Activated naive CD8-positive, alpha-beta T cell treated with anti-CD3 and anti-CD28 coated beads, Interleukin-2, amount 10 ng/mL, durations not matched to agents 7 days and 5 days (primary cell): Measurements from ENCODE around the gene DOCK3. TPM values are rescaled to one million over a fixed set of nuclear protein-coding genes. Genes with fewer than 3 reads are reported as not detected.

Experiments
- ATAC-seq: fragments of 150-1000 bp; cut with Tn5 transposase; one replicate; pipeline ENCODE4 v1.10.0; 2021; ENCODE audit warnings: low read depth, moderate library complexity
- POLR2A ChIA-PET: fragments of 350-600 bp; sonication (Branson Sonifier 250); formaldehyde crosslinking; loops from one replicate; lab custom pipeline; 2021; ENCODE audit warnings: antibody characterized with exemption; lab: Charles Lee
- DNase-seq: peaks from one replicate; pipeline ENCODE4 v3.0.0; 2021
- H3K27ac Mint-ChIP-seq: one replicate; pipeline ENCODE4 v1.8.0; 2022; ENCODE audit warnings: mild to moderate bottlenecking, mixed read lengths
- H3K27me3 Mint-ChIP-seq: one replicate; pipeline ENCODE4 v1.8.0; 2022; ENCODE audit warnings: mild to moderate bottlenecking, moderate library complexity, mixed read lengths
- H3K36me3 Mint-ChIP-seq: one replicate; pipeline ENCODE4 v1.8.0; 2021; ENCODE audit warnings: mild to moderate bottlenecking, mixed read lengths
- H3K4me1 Mint-ChIP-seq: one replicate; pipeline ENCODE4 v1.8.0; 2021; ENCODE audit warnings: mixed read lengths
- H3K4me3 Mint-ChIP-seq: one replicate; pipeline ENCODE4 v1.8.0; 2022; ENCODE audit warnings: mild to moderate bottlenecking, moderate library complexity, mixed read lengths
- H3K9me3 Mint-ChIP-seq: one replicate; pipeline ENCODE4 v1.8.0; 2021; ENCODE audit warnings: mixed read lengths
- total RNA-seq, 2 experiments: library from RNA; stranded (reverse); gene quantifications; one replicate each; pipeline ENCODE4 v1.2.3, GENCODE V29; 2021

Gene DOCK3
- total RNA-seq, 2 experiments from 2014 or later, result 3.3 to 3.4 TPM

- ATAC-seq, result no peak
- DNase-seq, result no peak
- Mint-ChIP-seq H3K4me1 (peaks cover 51% of the 10 kb centered on the region), H3K4me3 (peak overlapping the region; percentile 53), H3K27ac (no peak overlapping the region), H3K9me3 (no peaks in the 10 kb centered on the region), H3K27me3 (no peaks in the 10 kb centered on the region), H3K36me3 (peaks cover 38% of the 10 kb centered on the region)
- POLR2A ChIA-PET, result interaction anchor here (0.9 to 1.1 kb wide), 2 partner anchors 9 to 21 kb away, joined by 3 to 4 read pairs; no protein-coding TSS in a partner anchor
Observed at GRCh38 chr3:50637011-50637410, 37.7 kb upstream of the DOCK3 start.

GRCh38 chr3:50637945-50638344 lies 36.8 kb upstream of the DOCK3 start:
- no peak for ATAC-seq
- no peak for DNase-seq
- H3K27ac Mint-ChIP-seq, result peak overlapping the region; percentile 82
- POLR2A ChIA-PET, result no interaction called here
- H3K4me1 Mint-ChIP-seq, result peaks cover 41% of the 10 kb centered on the region
- H3K27me3 Mint-ChIP-seq, result no peaks in the 10 kb centered on the region
- no peaks in the 10 kb centered on the region for H3K9me3 Mint-ChIP-seq
- peak overlapping the region; percentile 53 for H3K4me3 Mint-ChIP-seq
- peaks cover 38% of the 10 kb centered on the region for H3K36me3 Mint-ChIP-seq

- DNase-seq, result no peak
- Mint-ChIP-seq H3K9me3 (no peaks in the 10 kb centered on the region), H3K27me3 (no peaks in the 10 kb centered on the region), H3K27ac (peak overlapping the region; percentile 39), H3K36me3 (peaks cover 40% of the 10 kb centered on the region), H3K4me3 (no peak overlapping the region), H3K4me1 (peaks cover 31% of the 10 kb centered on the region)
- POLR2A ChIA-PET, result interaction anchor here (1.2 kb wide), 1 partner anchor 23 kb away, joined by 3 read pairs; the partner anchor contains the start of gene MAPKAPK3
- no peak for ATAC-seq
Observed at GRCh38 chr3:50639055-50639494, 35.7 kb upstream of the DOCK3 start.

GRCh38 chr3:50642382-50642781 lies 32.3 kb upstream of the DOCK3 start:
- H3K27me3 Mint-ChIP-seq, result no peaks in the 10 kb centered on the region
- no peak for ATAC-seq
- no peak overlapping the region for H3K27ac Mint-ChIP-seq
- H3K4me3 Mint-ChIP-seq, result no peak overlapping the region
- POLR2A ChIA-PET, result no interaction called here
- H3K9me3 Mint-ChIP-seq, result no peaks in the 10 kb centered on the region
- peaks cover 12% of the 10 kb centered on the region for H3K4me1 Mint-ChIP-seq
- DNase-seq, result no peak
- peaks cover 33% of the 10 kb centered on the region for H3K36me3 Mint-ChIP-seq

GRCh38 chr3:50644561-50644960 lies 30.2 kb upstream of the DOCK3 start:
- peaks cover 4% of the 10 kb centered on the region for H3K4me1 Mint-ChIP-seq
- POLR2A ChIA-PET, result no interaction called here
- no peaks in the 10 kb centered on the region for H3K27me3 Mint-ChIP-seq
- no peak overlapping the region for H3K4me3 Mint-ChIP-seq
- H3K36me3 Mint-ChIP-seq, result peaks cover 34% of the 10 kb centered on the region
- DNase-seq (no peak), ATAC-seq (no peak)
- no peak overlapping the region for H3K27ac Mint-ChIP-seq
- H3K9me3 Mint-ChIP-seq, result no peaks in the 10 kb centered on the region

GRCh38 chr3:50645378-50645777 lies 29.3 kb upstream of the DOCK3 start:
- H3K27me3 Mint-ChIP-seq, result no peaks in the 10 kb centered on the region
- ATAC-seq (no peak), DNase-seq (no peak)
- peaks cover 6% of the 10 kb centered on the region for H3K4me1 Mint-ChIP-seq
- POLR2A ChIA-PET, result interaction anchor here (1.4 kb wide), 1 partner anchor 10 kb away, joined by 3 read pairs; no protein-coding TSS in a partner anchor
- H3K9me3 Mint-ChIP-seq, result no peaks in the 10 kb centered on the region
- no peak overlapping the region for H3K27ac Mint-ChIP-seq
- H3K36me3 Mint-ChIP-seq, result peaks cover 34% of the 10 kb centered on the region
- no peak overlapping the region for H3K4me3 Mint-ChIP-seq

- no peak for ATAC-seq
- H3K4me3 Mint-ChIP-seq, result no peak overlapping the region
- no peaks in the 10 kb centered on the region for H3K9me3 Mint-ChIP-seq
- DNase-seq, result no peak
- POLR2A ChIA-PET, result interaction anchor here (0.7 kb wide), 1 partner anchor 56 kb away, joined by 3 read pairs; no protein-coding TSS in a partner anchor
- no peaks in the 10 kb centered on the region for H3K27me3 Mint-ChIP-seq
- peaks cover 13% of the 10 kb centered on the region for H3K4me1 Mint-ChIP-seq
- H3K27ac Mint-ChIP-seq, result no peak overlapping the region
- H3K36me3 Mint-ChIP-seq, result peaks cover 24% of the 10 kb centered on the region
Observed at GRCh38 chr3:50648313-50648712, 26.4 kb upstream of the DOCK3 start.

- H3K4me1 Mint-ChIP-seq, result peaks cover 14% of the 10 kb centered on the region
- no peak overlapping the region for H3K4me3 Mint-ChIP-seq
- ATAC-seq, result no peak
- no peak for DNase-seq
- peaks cover 18% of the 10 kb centered on the region for H3K36me3 Mint-ChIP-seq
- no peaks in the 10 kb centered on the region for H3K9me3 Mint-ChIP-seq
- POLR2A ChIA-PET, result interaction anchor here (1.0 to 1.6 kb wide), 4 partner anchors 15 to 77 kb away, joined by 3 to 4 read pairs (median 4); no protein-coding TSS in a partner anchor
- H3K27me3 Mint-ChIP-seq, result no peaks in the 10 kb centered on the region
- no peak overlapping the region for H3K27ac Mint-ChIP-seq
Observed at GRCh38 chr3:50648944-50649343, 25.8 kb upstream of the DOCK3 start.

GRCh38 chr3:50649451-50649931 lies 25.2 kb upstream of the DOCK3 start:
- peaks cover 17% of the 10 kb centered on the region for H3K36me3 Mint-ChIP-seq
- peaks cover 14% of the 10 kb centered on the region for H3K4me1 Mint-ChIP-seq
- no peak overlapping the region for H3K4me3 Mint-ChIP-seq
- ATAC-seq (no peak), DNase-seq (no peak)
- no peaks in the 10 kb centered on the region for H3K9me3 Mint-ChIP-seq
- no peaks in the 10 kb centered on the region for H3K27me3 Mint-ChIP-seq
- POLR2A ChIA-PET, result interaction anchor here (1.0 to 1.6 kb wide), 5 partner anchors 16 to 77 kb away, joined by 3 to 4 read pairs (median 3); partner anchors contain the start of gene CISH
- H3K27ac Mint-ChIP-seq, result no peak overlapping the region

GRCh38 chr3:50650018-50650417 lies 24.7 kb upstream of the DOCK3 start:
- no peak for ATAC-seq
- H3K4me1 Mint-ChIP-seq, result peaks cover 18% of the 10 kb centered on the region
- H3K4me3 Mint-ChIP-seq, result no peak overlapping the region
- no peak for DNase-seq
- peaks cover 14% of the 10 kb centered on the region for H3K36me3 Mint-ChIP-seq
- H3K9me3 Mint-ChIP-seq, result no peaks in the 10 kb centered on the region
- no peaks in the 10 kb centered on the region for H3K27me3 Mint-ChIP-seq
- H3K27ac Mint-ChIP-seq, result no peak overlapping the region
- POLR2A ChIA-PET, result interaction anchor here (1.1 to 1.6 kb wide), 4 partner anchors 16 to 78 kb away, joined by 3 to 4 read pairs (median 3); partner anchors contain the start of gene CISH

- H3K27me3 Mint-ChIP-seq, result no peaks in the 10 kb centered on the region
- POLR2A ChIA-PET, result interaction anchor here (1.1 to 4.9 kb wide), 3 partner anchors 32 to 50 kb away, joined by 4 to 28 read pairs (median 6); no protein-coding TSS in a partner anchor
- no peaks in the 10 kb centered on the region for H3K9me3 Mint-ChIP-seq
- no peak overlapping the region for H3K4me3 Mint-ChIP-seq
- H3K36me3 Mint-ChIP-seq, result peaks cover 9% of the 10 kb centered on the region
- no peak for ATAC-seq
- peak overlapping the region; percentile 23 for H3K27ac Mint-ChIP-seq
- H3K4me1 Mint-ChIP-seq, result peaks cover 23% of the 10 kb centered on the region
- DNase-seq, result no peak
Observed at GRCh38 chr3:50651445-50651844, 23.3 kb upstream of the DOCK3 start.

GRCh38 chr3:50651920-50652529 lies 22.7 kb upstream of the DOCK3 start:
- POLR2A ChIA-PET, result interaction anchor here (0.6 to 4.9 kb wide), 12 partner anchors 16 to 84 kb away, joined by 3 to 48 read pairs (median 6); partner anchors contain the start of genes C3orf18, HEMK1 and MAPKAPK3
- H3K4me1 Mint-ChIP-seq, result peaks cover 23% of the 10 kb centered on the region
- peak overlapping the region; percentile 62 for H3K27ac Mint-ChIP-seq
- no peak overlapping the region for H3K4me3 Mint-ChIP-seq
- DNase-seq, result no peak
- no peaks in the 10 kb centered on the region for H3K27me3 Mint-ChIP-seq
- peaks cover 9% of the 10 kb centered on the region for H3K36me3 Mint-ChIP-seq
- no peaks in the 10 kb centered on the region for H3K9me3 Mint-ChIP-seq
- no peak for ATAC-seq

GRCh38 chr3:50652709-50653108 lies 22.0 kb upstream of the DOCK3 start:
- ATAC-seq, result peak; percentile 46
- POLR2A ChIA-PET, result interaction anchor here (0.6 to 4.9 kb wide), 15 partner anchors 16 to 85 kb away, joined by 3 to 48 read pairs (median 5); partner anchors contain the start of genes C3orf18, CISH, HEMK1 and MAPKAPK3

More at GRCh38 chr3:50652709-50653108, 22.0 kb upstream of the DOCK3 start:
- Mint-ChIP-seq H3K36me3 (peaks cover 7% of the 10 kb centered on the region), H3K9me3 (no peaks in the 10 kb centered on the region), H3K27ac (peak overlapping the region; percentile 22), H3K27me3 (no peaks in the 10 kb centered on the region), H3K4me3 (no peak overlapping the region), H3K4me1 (peaks cover 23% of the 10 kb centered on the region)
- DNase-seq, result peak; percentile 65
